ENCODE results near the gene GJA9.
"Not testable (repeated sequence)": the region's sequence is repeated elsewhere in the genome, so short reads cannot be mapped to it uniquely, and the experiment has no call there.

Gene GJA9

DNA sequence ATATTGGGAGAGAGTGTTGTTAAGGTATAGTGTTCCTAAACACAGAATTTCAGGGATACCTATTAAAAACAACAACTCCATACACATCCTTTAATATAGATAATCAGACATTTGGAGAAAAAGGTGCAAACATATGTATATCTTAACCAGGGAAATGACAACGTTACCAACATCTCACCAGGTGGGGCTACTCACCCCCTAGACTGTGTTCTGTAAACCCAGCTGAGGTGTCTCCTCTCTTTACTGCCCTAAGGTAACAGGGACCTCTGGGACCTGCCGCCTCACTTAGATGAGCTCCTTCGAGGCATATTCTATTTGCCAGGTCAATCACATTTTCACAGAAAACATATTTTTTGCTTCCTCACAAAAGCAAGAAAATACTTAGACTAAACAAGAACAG lies 35.2 kb downstream of the GJA9 start:
- no peak for DNase-seq (ENCODE audit: low read depth in 1 of 2, low spot score in 1 of 2)
- Histone ChIP-seq H3K4me3 (replicated peaks; ENCODE audit: insufficient read depth, low read length) (no peak overlapping the region), H3K27me3 (ENCODE audit: insufficient read depth, poor library complexity, severe bottlenecking) (no peaks in the 10 kb centered on the region), H3K27ac (replicated peaks) (no peak overlapping the region)
- TF ChIP-seq POLR2AphosphoS5 (IDR thresholded peaks at IDR 0.05; ENCODE audit: low read depth) (no peak), GABPA (IDR thresholded peaks at IDR 0.05; ENCODE audit: low read depth) (no peak), SPI1 (IDR thresholded peaks at IDR 0.05; ENCODE audit: borderline replicate concordance, low read depth) (no peak)
- TF ChIP-seq, protein P1, sequence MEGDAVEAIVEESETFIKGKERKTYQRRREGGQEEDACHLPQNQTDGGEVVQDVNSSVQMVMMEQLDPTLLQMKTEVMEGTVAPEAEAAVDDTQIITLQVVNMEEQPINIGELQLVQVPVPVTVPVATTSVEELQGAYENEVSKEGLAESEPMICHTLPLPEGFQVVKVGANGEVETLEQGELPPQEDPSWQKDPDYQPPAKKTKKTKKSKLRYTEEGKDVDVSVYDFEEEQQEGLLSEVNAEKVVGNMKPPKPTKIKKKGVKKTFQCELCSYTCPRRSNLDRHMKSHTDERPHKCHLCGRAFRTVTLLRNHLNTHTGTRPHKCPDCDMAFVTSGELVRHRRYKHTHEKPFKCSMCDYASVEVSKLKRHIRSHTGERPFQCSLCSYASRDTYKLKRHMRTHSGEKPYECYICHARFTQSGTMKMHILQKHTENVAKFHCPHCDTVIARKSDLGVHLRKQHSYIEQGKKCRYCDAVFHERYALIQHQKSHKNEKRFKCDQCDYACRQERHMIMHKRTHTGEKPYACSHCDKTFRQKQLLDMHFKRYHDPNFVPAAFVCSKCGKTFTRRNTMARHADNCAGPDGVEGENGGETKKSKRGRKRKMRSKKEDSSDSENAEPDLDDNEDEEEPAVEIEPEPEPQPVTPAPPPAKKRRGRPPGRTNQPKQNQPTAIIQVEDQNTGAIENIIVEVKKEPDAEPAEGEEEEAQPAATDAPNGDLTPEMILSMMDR (IDR thresholded peaks at IDR 0.05; ENCODE audit: insufficient read depth, low read length), result no peak
- TF ChIP-seq, protein P2, sequence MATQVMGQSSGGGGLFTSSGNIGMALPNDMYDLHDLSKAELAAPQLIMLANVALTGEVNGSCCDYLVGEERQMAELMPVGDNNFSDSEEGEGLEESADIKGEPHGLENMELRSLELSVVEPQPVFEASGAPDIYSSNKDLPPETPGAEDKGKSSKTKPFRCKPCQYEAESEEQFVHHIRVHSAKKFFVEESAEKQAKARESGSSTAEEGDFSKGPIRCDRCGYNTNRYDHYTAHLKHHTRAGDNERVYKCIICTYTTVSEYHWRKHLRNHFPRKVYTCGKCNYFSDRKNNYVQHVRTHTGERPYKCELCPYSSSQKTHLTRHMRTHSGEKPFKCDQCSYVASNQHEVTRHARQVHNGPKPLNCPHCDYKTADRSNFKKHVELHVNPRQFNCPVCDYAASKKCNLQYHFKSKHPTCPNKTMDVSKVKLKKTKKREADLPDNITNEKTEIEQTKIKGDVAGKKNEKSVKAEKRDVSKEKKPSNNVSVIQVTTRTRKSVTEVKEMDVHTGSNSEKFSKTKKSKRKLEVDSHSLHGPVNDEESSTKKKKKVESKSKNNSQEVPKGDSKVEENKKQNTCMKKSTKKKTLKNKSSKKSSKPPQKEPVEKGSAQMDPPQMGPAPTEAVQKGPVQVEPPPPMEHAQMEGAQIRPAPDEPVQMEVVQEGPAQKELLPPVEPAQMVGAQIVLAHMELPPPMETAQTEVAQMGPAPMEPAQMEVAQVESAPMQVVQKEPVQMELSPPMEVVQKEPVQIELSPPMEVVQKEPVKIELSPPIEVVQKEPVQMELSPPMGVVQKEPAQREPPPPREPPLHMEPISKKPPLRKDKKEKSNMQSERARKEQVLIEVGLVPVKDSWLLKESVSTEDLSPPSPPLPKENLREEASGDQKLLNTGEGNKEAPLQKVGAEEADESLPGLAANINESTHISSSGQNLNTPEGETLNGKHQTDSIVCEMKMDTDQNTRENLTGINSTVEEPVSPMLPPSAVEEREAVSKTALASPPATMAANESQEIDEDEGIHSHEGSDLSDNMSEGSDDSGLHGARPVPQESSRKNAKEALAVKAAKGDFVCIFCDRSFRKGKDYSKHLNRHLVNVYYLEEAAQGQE (IDR thresholded peaks at IDR 0.05; ENCODE audit: insufficient replicate concordance, low read depth), result no peak

DNA sequence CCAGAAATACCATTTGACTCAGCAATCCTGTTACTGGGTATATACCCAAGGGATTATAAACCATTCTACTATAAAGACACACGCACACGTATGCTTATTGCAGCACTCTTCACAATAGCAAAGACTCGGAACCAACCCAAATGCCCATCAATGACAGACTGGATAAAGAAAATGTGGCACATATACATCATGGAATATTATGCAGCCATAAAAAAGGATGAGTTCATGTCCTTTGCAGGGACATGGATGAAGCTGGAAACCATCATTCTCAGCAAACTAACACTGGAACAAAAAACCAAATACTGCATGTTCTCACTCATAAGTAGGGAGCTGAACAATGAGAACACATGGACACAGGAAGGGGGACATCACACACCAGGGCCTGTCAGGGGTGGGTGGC lies 36.3 kb downstream of the GJA9 start:
- not testable (repeated sequence) for H3K27me3 ChIP-seq (ENCODE audit: insufficient read depth, poor library complexity, severe bottlenecking); H3K27ac ChIP-seq (replicated peaks); H3K4me3 ChIP-seq (replicated peaks; ENCODE audit: insufficient read depth, low read length); DNase-seq (ENCODE audit: low read depth in 1 of 2, low spot score in 1 of 2)

DNA sequence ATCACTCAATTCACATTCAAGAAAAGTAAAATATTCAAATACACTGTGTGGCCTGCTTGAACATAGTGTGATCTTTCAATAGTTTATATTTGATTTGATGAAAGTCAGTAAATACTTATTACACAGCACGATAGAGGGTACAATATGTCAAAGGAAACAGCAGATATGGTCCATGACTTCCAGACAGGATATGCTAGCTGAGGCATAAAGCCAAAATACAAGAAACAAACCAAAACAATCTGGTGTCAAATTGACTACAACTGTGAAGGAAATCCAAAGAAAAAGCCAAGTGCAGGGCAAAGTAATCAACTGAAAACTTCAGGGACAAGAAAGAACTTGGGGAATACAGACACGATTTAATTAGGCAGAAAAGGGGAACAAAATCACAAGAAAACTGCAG lies 41.1 kb downstream of the GJA9 start:
- no peak for DNase-seq (ENCODE audit: low read depth in 1 of 2, low spot score in 1 of 2)
- Histone ChIP-seq H3K4me3 (replicated peaks; ENCODE audit: insufficient read depth, low read length) (no peak overlapping the region), H3K27me3 (ENCODE audit: insufficient read depth, poor library complexity, severe bottlenecking) (no peaks in the 10 kb centered on the region), H3K27ac (replicated peaks) (no peak overlapping the region)
- TF ChIP-seq SPI1 (IDR thresholded peaks at IDR 0.05; ENCODE audit: borderline replicate concordance, low read depth), result no peak
- TF ChIP-seq, protein P2 (IDR thresholded peaks at IDR 0.05; ENCODE audit: insufficient replicate concordance, low read depth), result no peak
- no peak for TF ChIP-seq POLR2AphosphoS5 (IDR thresholded peaks at IDR 0.05; ENCODE audit: low read depth)
- no peak for TF ChIP-seq GABPA (IDR thresholded peaks at IDR 0.05; ENCODE audit: low read depth)
- TF ChIP-seq, protein P1 (IDR thresholded peaks at IDR 0.05; ENCODE audit: insufficient read depth, low read length), result no peak

DNA sequence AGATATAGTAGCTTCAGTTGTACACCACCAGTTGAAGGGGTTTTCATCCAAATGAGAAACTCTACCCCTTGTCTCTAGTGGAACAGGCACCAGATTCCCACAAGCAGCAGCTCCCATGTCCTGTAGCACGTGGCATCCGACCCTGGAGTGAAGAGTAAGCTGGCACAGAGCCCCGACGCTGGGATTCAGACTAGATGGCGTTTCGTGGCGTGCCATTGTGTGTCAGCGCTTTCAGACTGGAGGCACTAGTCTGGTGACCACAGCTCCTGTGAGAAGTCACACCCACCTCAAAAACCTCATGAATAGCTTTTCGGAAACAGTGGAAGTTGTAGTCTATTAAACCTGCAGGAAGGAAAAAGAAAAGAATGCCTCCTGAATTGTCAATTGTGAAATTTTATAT lies 42.0 kb downstream of the GJA9 start:
- TF ChIP-seq, protein P1 (IDR thresholded peaks at IDR 0.05; ENCODE audit: insufficient read depth, low read length), result no peak
- no peak for TF ChIP-seq POLR2AphosphoS5 (IDR thresholded peaks at IDR 0.05; ENCODE audit: low read depth)
- no peak for TF ChIP-seq GABPA (IDR thresholded peaks at IDR 0.05; ENCODE audit: low read depth)
- TF ChIP-seq, protein P2 (IDR thresholded peaks at IDR 0.05; ENCODE audit: insufficient replicate concordance, low read depth), result no peak
- TF ChIP-seq SPI1 (IDR thresholded peaks at IDR 0.05; ENCODE audit: borderline replicate concordance, low read depth), result no peak
- Histone ChIP-seq H3K27me3 (ENCODE audit: insufficient read depth, poor library complexity, severe bottlenecking) (no peaks in the 10 kb centered on the region), H3K27ac (replicated peaks) (no peak overlapping the region), H3K4me3 (replicated peaks; ENCODE audit: insufficient read depth, low read length) (no peak overlapping the region)
- DNase-seq (ENCODE audit: low read depth in 1 of 2, low spot score in 1 of 2), result no peak

DNA sequence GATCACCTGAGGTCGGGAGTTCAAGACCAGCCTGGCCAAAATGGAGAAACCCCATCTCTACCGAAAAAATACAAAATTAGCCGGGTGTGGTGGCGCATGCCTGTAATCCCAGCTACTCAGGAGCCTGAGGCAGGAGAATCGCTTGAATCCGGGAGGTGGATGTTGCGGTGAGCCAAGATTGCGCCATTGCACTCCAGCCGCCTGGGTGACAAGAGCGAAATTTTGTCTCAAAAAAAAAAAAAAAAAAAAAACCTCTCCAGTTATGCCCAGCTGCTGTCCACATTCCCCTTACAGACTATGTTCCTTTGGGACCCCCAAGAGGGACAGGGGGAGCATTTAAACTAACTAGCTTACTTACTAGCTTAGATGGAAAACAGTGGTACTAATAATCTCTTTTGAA lies 45.1 kb downstream of the GJA9 start:
- not testable (repeated sequence) for H3K27me3 ChIP-seq (ENCODE audit: insufficient read depth, poor library complexity, severe bottlenecking); H3K4me3 ChIP-seq (replicated peaks; ENCODE audit: insufficient read depth, low read length)
- peak overlapping the region; percentile 95 for H3K27ac ChIP-seq (replicated peaks)
- DNase-seq (ENCODE audit: low read depth in 1 of 2, low spot score in 1 of 2), result peak in 1 of 2 experiments; percentile 86

Measured in HL-60 (cell line).